ENCODE data around the gene MTA2.

- TF ChIP-seq CTCF (conservative IDR thresholded peaks at IDR 0.05; ENCODE audit: low read depth, low read length) = no peak
- no peak for TF ChIP-seq EZH2 (IDR thresholded peaks at IDR 0.05; ENCODE audit: low read length, unreplicated experiment)
These were observed 2.5 kb downstream of the MTA2 start for GRCh38 chr11:62599069-62599696.

All from PC-3 (cell line).